PFSK-1 (cell line): ENCODE data around the gene HMGXB4.

Source experiments
- FOXP2 ChIP-seq: optimal IDR thresholded peaks from 2 replicates; pipeline ENCODE3; 2011; ENCODE audit warnings: borderline replicate concordance, control low read depth, inconsistent platforms; ENCODE audit not compliant: insufficient read depth; ENCODE audit errors: extremely low read length, extremely low read depth
- POLR2AphosphoS5 ChIP-seq: IDR thresholded peaks from 2 replicates; pipeline ENCODE4 v1.6.1; 2012; ENCODE audit warnings: low read depth, mild to moderate bottlenecking, control low read depth, low read length, moderate library complexity
- REST ChIP-seq, 2 experiments: IDR thresholded peaks; 2 replicates each; pipeline versions ENCODE4 v1.6.1 to v1.8.0; 2011 to 2012; ENCODE audit warnings: low read depth in 2 of 2, low read length in 2 of 2, control low read depth in 1 of 2, inconsistent platforms in 1 of 2, mild to moderate bottlenecking in 1 of 2, moderate library complexity in 1 of 2; ENCODE audit not compliant: insufficient read depth in 1 of 2
- SIN3A ChIP-seq: IDR thresholded peaks from 2 replicates; pipeline ENCODE4 v1.6.1; 2012; ENCODE audit warnings: mild to moderate bottlenecking, low read length, moderate library complexity, borderline replicate concordance; ENCODE audit not compliant: insufficient read depth
- TAF1 ChIP-seq: IDR thresholded peaks from 2 replicates; pipeline ENCODE4 v1.6.1; 2012; ENCODE audit warnings: low read length, control low read depth, borderline replicate concordance; ENCODE audit not compliant: insufficient read depth

Gene HMGXB4

GRCh38 chr22:35219012-35219411 lies 38.3 kb upstream of the HMGXB4 start:
- TF ChIP-seq TAF1, result no peak
- no peak for TF ChIP-seq POLR2AphosphoS5
- no peak for TF ChIP-seq FOXP2
- no peak for TF ChIP-seq REST (IDR thresholded peaks at IDR 0.05; ENCODE audit: insufficient read depth in 1 of 2, low read depth in 2 of 2, low read length in 2 of 2)
- TF ChIP-seq SIN3A, result no peak

- TF ChIP-seq SIN3A (no peak), TAF1 (no peak), FOXP2 (no peak), REST (IDR thresholded peaks at IDR 0.05; ENCODE audit: insufficient read depth in 1 of 2, low read depth in 2 of 2, low read length in 2 of 2) (no peak), POLR2AphosphoS5 (no peak)
Measured at GRCh38 chr22:35220221-35220620, 37.1 kb upstream of the HMGXB4 start.

- TF ChIP-seq POLR2AphosphoS5, result no peak
- TF ChIP-seq FOXP2, result no peak
- no peak for TF ChIP-seq REST (IDR thresholded peaks at IDR 0.05; ENCODE audit: insufficient read depth in 1 of 2, low read depth in 2 of 2, low read length in 2 of 2)
- no peak for TF ChIP-seq SIN3A
- no peak for TF ChIP-seq TAF1
Measured at GRCh38 chr22:35225010-35225409, 32.3 kb upstream of the HMGXB4 start.

- TF ChIP-seq TAF1 (no peak), POLR2AphosphoS5 (no peak), SIN3A (no peak), REST (IDR thresholded peaks at IDR 0.05; ENCODE audit: insufficient read depth in 1 of 2, low read depth in 2 of 2, low read length in 2 of 2) (no peak), FOXP2 (no peak)
Measured at GRCh38 chr22:35226958-35227647, 30.2 kb upstream of the HMGXB4 start.

- TF ChIP-seq POLR2AphosphoS5 (no peak), SIN3A (no peak), FOXP2 (no peak), TAF1 (no peak), REST (IDR thresholded peaks at IDR 0.05; ENCODE audit: insufficient read depth in 1 of 2, low read depth in 2 of 2, low read length in 2 of 2) (no peak)
Measured at GRCh38 chr22:35229865-35230264, 27.4 kb upstream of the HMGXB4 start.
